Breast epithelium (tissue), 4 donors: Measurements from ENCODE around the gene DNAAF3. TPM values are rescaled to one million over a fixed set of nuclear protein-coding genes. Genes with fewer than 3 reads are reported as not detected.
A peak's percentile ranks its signal among the peaks of the same experiment; 100 is the strongest.
"Not testable (repeated sequence)": the region's sequence is repeated elsewhere in the genome, so short reads cannot be mapped to it uniquely, and the experiment has no call there.

Source experiments
- DNase-seq, 2 donors: peaks; one replicate each; pipeline ENCODE4 v3.0.0-alpha.2; 2019; ENCODE audit warnings: low spot score in 2 of 2
- H3K27ac ChIP-seq, 2 donors: fragments of 200-600 bp; sonication (generic) in 1 of 2; one replicate each; pipeline ENCODE4 v1.5.1; 2016 to 2019; ENCODE audit warnings: mild to moderate bottlenecking in 1 of 2
- H3K27me3 ChIP-seq, 2 donors: fragments of 200-600 bp; sonication (generic) in 1 of 2; one replicate each; pipeline versions ENCODE4 v1.5.1 to v1.6.0; 2017 to 2019; ENCODE audit warnings: control low read depth in 1 of 2, mild to moderate bottlenecking in 1 of 2
- H3K36me3 ChIP-seq: fragments of 200-600 bp; one replicate; pipeline ENCODE4 v1.5.1; 2019
- H3K4me1 ChIP-seq, 2 donors: fragments of 200-600 bp; sonication (generic); one replicate each; pipeline ENCODE4 v1.5.1; 2016 to 2019; ENCODE audit warnings: control low read depth in 1 of 2
- H3K4me3 ChIP-seq, 3 donors: fragments of 200-600 bp; sonication (generic); 1 replicate in 2 of 3; 2 replicates in 1 of 3; pipeline ENCODE4 v1.5.1; 2016 to 2019; ENCODE audit warnings: mild to moderate bottlenecking in 3 of 3, moderate library complexity in 2 of 3
- H3K9me3 ChIP-seq, 2 donors: fragments of 200-600 bp; sonication (generic) in 1 of 2; one replicate each; pipeline ENCODE4 v1.5.1; 2016 to 2019; ENCODE audit warnings: control low read depth in 1 of 2
- POLR2A ChIP-seq: fragments of 450-650 bp; IDR thresholded peaks from one replicate; pipeline ENCODE4 v1.6.1; 2016; ENCODE audit warnings: antibody characterized with exemption, mild to moderate bottlenecking, moderate library complexity
- POLR2AphosphoS5 ChIP-seq, 3 donors: sonication (generic); formaldehyde crosslinking; IDR thresholded peaks; one replicate each; pipeline ENCODE4 v1.6.1; 2017; ENCODE audit warnings: antibody characterized with exemption in 3 of 3
- intact Hi-C: fragments of 100-400 bp; cut with DNase I; formaldehyde crosslinking; loops from one replicate; pipeline ENCODE4 v1.15.1; 2023; ENCODE audit warnings: low total_unique reads
- total RNA-seq, 3 donors: library from RNA; depleted of rRNA; stranded (reverse); fragments of >200 nt; gene quantifications; one replicate each; pipeline ENCODE4 v1.1.0, GENCODE V29; 2016
- TF ChIP-seq, protein P1 (sequence below), 3 donors: fragments of 450-650 bp; IDR thresholded peaks; one replicate each; pipeline ENCODE4 v1.5.1; 2016 to 2017; ENCODE audit warnings: antibody characterized with exemption in 3 of 3, mild to moderate bottlenecking in 3 of 3, moderate library complexity in 3 of 3

The DNAAF3 gene
- total RNA-seq, 3 donors from 2014 or later, result 4.7 to 4.9 TPM; not detected in 1

DNA sequence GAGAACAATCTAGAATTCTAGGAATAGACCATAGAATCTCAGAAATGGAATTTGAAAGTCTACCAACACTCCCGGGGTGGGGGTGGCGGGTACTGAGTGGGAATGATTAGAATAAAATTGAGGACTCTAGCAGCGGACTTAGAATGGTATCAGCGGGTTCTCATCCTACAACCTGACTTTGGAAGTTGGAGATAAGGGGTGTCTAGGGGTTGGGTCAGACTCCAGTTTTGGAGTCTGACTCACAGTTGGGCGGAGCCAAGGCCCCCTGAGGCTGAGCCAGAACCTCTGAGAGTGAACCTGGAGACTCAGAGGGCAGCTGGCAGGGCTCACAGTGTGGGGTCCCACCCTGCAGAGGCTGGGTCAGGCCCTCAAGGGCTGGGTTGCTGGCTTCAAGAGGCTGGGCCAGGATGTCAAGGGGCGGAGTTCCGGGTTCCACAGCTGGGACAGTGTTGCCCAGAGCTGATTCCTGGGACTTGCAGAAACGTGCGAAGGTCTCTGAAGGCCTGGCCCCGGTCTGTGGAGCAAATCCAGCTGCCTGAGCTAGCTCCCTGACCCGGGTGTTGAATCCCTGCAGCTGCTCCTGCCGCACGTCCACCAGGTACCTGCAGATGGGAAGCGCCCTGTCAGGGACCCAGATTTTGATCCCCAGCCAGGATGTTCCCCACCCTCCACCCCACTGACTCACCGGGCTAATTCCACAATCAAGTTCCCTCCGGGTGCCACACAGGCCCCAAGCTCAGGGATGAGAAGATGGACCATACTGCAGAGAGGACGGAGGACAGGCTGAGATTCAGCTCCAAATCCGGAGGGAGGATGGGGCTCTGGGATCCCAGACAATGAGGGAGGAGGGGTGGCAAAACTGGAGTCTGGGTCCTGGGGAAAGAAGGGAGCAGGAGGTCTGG lies 7.3 kb downstream of the DNAAF3 start:
- no peak for TF ChIP-seq POLR2A
- no peak for TF ChIP-seq POLR2AphosphoS5 (IDR thresholded peaks at IDR 0.05)
- TF ChIP-seq, protein P1, sequence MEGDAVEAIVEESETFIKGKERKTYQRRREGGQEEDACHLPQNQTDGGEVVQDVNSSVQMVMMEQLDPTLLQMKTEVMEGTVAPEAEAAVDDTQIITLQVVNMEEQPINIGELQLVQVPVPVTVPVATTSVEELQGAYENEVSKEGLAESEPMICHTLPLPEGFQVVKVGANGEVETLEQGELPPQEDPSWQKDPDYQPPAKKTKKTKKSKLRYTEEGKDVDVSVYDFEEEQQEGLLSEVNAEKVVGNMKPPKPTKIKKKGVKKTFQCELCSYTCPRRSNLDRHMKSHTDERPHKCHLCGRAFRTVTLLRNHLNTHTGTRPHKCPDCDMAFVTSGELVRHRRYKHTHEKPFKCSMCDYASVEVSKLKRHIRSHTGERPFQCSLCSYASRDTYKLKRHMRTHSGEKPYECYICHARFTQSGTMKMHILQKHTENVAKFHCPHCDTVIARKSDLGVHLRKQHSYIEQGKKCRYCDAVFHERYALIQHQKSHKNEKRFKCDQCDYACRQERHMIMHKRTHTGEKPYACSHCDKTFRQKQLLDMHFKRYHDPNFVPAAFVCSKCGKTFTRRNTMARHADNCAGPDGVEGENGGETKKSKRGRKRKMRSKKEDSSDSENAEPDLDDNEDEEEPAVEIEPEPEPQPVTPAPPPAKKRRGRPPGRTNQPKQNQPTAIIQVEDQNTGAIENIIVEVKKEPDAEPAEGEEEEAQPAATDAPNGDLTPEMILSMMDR (IDR thresholded peaks at IDR 0.05), result no peak
- H3K27ac ChIP-seq, result no peak overlapping the region
- H3K4me1 ChIP-seq, result no peaks in the 10 kb centered on the region
- H3K4me3 ChIP-seq, result no peak overlapping the region
- no peaks in the 10 kb centered on the region for H3K36me3 ChIP-seq
- DNase-seq, result no peak
- intact Hi-C loops, result no loop called here
- no peaks in the 10 kb centered on the region for H3K9me3 ChIP-seq
- peaks cover 8 to 64% of the 10 kb centered on the region in 2 donors for H3K27me3 ChIP-seq

DNA sequence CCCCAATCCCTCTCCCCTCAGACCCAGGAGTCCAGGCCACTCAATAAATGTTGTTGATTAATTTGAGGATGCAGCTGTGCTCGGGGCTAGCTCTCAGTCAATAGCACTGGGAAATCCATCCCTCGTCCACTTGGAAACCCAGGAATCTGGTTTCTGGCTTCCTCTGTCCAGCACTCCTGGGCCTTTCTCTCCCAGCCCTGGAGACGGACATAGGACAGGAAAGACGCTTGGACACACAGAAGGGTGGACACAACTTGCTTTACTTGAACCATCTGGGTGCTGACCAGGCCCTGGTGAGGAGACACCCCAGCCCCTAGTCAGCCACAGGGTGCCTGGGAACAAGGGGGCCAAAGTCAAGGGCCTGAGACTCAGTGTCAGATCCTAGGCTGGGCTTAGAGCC lies 8.0 kb downstream of the DNAAF3 start:
- TF ChIP-seq POLR2A (no peak), POLR2AphosphoS5 (IDR thresholded peaks at IDR 0.05) (no peak)
- TF ChIP-seq, protein P1 (IDR thresholded peaks at IDR 0.05), result no peak
- Histone ChIP-seq H3K27ac (no peak overlapping the region), H3K4me1 (no peaks in the 10 kb centered on the region), H3K27me3 (peaks cover 8 to 67% of the 10 kb centered on the region in 2 donors), H3K4me3 (no peak overlapping the region), H3K9me3 (no peaks in the 10 kb centered on the region), H3K36me3 (no peaks in the 10 kb centered on the region)
- no peak for DNase-seq
- intact Hi-C loops, result no loop called here

DNA sequence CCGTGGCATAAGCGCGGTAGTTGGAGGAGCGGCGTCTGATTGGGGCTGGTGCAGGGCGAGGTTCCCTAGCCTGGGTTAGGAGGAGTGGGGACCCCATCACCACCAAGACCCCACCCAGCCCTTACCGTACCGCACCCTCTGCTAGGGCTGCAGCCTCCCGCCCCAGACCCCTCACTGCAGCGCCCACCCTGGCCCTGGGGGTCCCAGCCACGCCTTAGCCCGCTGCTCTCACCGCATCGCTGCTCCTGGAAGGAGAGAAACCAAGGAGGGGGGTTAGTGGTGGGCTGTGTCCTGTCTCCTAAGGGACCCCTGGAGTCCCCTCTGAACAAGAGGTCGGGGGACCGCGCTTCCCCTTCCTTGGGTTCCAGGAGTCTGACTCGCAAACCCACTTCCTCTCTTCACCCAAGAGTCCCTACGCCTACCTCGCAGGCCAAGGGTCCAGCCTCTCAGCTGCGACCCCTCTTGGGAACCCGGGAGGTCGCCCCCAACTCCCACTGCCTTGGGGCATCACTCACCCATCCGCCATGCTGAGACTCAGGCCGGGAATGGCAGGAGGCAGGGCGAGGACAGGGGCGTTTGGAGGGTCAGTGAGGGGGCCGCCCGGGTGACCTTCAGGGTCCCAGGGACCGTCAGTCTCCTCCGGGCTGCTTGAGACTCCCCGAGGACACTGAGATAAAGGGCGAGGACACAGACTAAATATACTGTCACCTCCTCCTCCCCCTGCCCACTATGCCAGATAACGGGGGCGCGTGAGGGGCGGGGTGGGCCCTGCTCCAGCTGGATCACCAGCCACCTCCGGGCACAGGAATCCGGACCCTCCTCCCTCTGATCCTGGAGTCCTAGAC lies 9.1 kb downstream of the DNAAF3 start, which contains the start of gene TNNI3:
TNNI3 (minus strand) TSS at position 669 of the 845 bp plus-strand sequence; CDS start at position 526, 143 bp downstream.
- TF ChIP-seq, protein P1 (IDR thresholded peaks at IDR 0.05), result no peak
- TF ChIP-seq POLR2AphosphoS5 (IDR thresholded peaks at IDR 0.05) (no peak), POLR2A (no peak)
- H3K9me3 ChIP-seq, result no peaks in the 10 kb centered on the region
- H3K4me1 ChIP-seq, result no peaks in the 10 kb centered on the region
- peaks cover 8 to 60% of the 10 kb centered on the region in 2 donors for H3K27me3 ChIP-seq
- H3K36me3 ChIP-seq, result no peaks in the 10 kb centered on the region
- DNase-seq, result no peak
- peak within 1 kb of the TSS in 1 of 3 donors; percentile 52 for H3K4me3 ChIP-seq
- no peak within 1 kb of the TSS for H3K27ac ChIP-seq
- intact Hi-C loops, result no loop called here

DNA sequence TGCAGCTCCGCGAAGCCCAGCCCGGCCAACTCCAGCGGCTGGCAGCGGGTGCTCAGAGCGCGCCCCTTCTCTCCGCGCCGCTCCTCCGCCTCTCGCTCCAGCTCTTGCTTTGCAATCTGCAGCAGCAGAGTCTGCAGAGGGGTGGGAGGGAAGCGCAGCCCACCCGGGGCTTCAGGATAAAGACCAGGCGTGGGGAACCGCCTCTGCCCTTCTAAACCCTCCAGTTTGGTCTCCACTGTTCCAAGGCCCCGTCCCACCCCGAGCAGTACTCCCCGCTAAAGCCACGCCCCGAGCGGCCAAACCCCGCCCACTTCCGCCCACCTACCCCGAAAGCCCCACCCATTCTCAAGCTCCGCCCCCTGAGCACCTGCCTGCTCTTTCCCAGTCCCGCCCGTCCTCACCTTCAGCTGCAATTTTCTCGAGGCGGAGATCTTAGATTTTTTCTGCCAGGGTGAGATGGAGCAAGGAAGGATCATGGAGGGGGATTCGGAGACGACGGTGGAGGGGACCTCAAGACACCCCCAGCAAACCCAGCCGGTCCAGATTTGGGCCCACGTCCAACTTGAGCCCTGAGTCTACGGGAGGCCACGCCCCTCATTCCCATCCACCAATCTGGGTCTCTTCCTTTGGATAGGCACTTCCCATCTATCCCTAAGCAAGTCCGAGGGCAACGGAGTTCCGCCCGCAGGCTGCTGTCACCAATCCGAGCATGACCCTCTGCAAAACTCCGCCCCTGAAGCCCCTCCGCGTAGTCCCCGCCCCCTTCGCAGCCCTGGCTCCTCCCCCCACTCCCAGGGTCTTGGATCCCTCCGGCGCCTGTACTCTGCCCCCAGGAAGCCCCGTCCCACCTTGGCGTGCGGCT lies 10.0 kb downstream of the DNAAF3 start:
- peaks cover 2 to 55% of the 10 kb centered on the region in 2 donors for H3K27me3 ChIP-seq
- H3K4me3 ChIP-seq, result peak overlapping the region in 2 of 3 donors; percentile 12 to 52

DNA sequence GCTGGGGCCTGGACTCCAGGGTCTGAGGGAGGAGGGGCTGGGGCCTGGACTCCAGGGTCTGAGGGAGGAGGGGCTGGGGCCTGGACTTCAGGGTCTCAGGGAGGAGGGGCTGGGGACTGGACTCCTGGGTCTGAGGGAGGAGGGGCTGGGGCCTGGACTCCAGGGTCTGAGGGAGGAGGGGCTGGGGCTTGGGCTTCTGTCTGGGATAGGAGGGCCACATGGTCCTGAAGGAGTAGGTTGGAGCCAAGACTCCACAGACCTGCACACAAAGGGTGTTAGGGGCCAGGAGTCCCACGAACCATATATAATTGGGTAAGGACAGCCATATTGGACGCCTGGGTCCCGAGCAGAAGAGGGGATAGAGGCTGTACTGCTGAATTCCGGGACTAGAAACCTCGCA lies 10.6 kb downstream of the DNAAF3 start:
- H3K36me3 ChIP-seq, DNase-seq, H3K9me3 ChIP-seq, H3K27ac ChIP-seq, intact Hi-C loops, H3K4me1 ChIP-seq: not testable (repeated sequence)
- H3K27me3 ChIP-seq, result peaks cover 0 to 50% of the 10 kb centered on the region in 2 donors
- peak overlapping the region in 2 of 3 donors; percentile 12 to 52 for H3K4me3 ChIP-seq

More for the DNA sequence above, 10.0 kb downstream of the DNAAF3 start:
- H3K36me3 ChIP-seq, result no peaks in the 10 kb centered on the region
- no peaks in the 10 kb centered on the region for H3K9me3 ChIP-seq
- DNase-seq, result no peak
- intact Hi-C loops, result no loop called here
- H3K27ac ChIP-seq, result no peak overlapping the region
- TF ChIP-seq, protein P1 (IDR thresholded peaks at IDR 0.05), result no peak
- TF ChIP-seq POLR2A (no peak), POLR2AphosphoS5 (IDR thresholded peaks at IDR 0.05) (no peak)
- H3K4me1 ChIP-seq, result no peaks in the 10 kb centered on the region
